ENCODE data around the gene LUC7L3.

DNA sequence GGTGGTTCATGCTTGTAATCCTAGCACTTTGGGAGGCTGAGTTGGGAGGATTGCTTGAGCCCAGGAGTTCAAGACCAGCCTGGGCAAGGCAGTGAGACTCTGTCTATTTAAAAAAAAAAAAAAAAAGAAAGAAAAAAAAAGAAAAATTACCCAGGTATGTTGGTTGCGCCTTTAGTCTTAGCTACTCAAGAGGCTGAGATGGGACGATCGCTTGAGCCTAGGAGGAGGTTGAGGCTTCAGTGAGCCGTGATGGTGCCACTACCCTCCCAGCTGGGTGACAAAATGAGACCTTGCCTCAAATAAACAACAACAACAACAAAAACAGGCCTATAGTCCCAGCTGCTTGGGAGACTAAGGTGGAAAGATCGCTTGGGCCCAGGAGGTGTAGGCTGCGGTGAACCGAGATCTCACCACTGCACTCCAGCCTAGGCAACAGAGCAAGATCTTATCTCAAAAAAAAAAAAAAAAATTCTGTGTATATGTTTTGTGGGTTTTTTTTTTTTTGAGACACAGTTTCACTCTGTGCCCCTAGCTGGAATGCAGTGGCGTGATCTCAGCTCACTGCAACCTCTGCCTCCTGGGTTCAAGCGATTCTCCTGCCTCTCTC, 60.4 kb downstream of the LUC7L3 start:
- no peak for TF ChIP-seq CTCF (IDR thresholded peaks at IDR 0.05)
- no peak for TF ChIP-seq EZH2 (IDR thresholded peaks at IDR 0.05; ENCODE audit: borderline replicate concordance, insufficient read depth, low read depth, low read length, poor library complexity, severe bottlenecking)

Data from B cell (primary cell).